GM12878 (cell line): ENCODE measurements around the gene TOMM5. TPM values are rescaled to one million over a fixed set of nuclear protein-coding genes. Genes with fewer than 3 reads are reported as not detected.

Source experiments
- ATAC-seq: fragments of 200-7000 bp; cut with Tn5 transposase; 3 replicates; pipeline ENCODE4 v1.9.1; 2020; ENCODE audit warnings: mild to moderate bottlenecking, moderate library complexity
- BruUV-seq: library from RNA; stranded (reverse); fragments of 400-500 nt; replicated peaks from 2 replicates; lab custom pipeline; 2021; lab: Mats Ljungman, UMichigan
- CTCF ChIA-PET: fragments of 300-600 bp; sonication (Branson Sonifier 250); formaldehyde crosslinking; extraction: SDS; loops from one replicate; lab custom pipeline; 2021; ENCODE audit warnings: inconsistent platforms; lab: Yijun Ruan, JAX
- POLR2A ChIA-PET: fragments of 350-600 bp; formaldehyde crosslinking; extraction: SDS; loops from one replicate; lab custom pipeline; 2021; ENCODE audit warnings: inconsistent platforms; lab: Charles Lee
- RAD21 ChIA-PET: fragments of 300-600 bp; sonication (Branson Sonifier 250); formaldehyde crosslinking; loops from one replicate; lab custom pipeline; 2023; ENCODE audit warnings: antibody characterized with exemption; ENCODE audit not compliant: unreplicated experiment; lab: Charles Lee
- SMC1A ChIA-PET: fragments of 300-600 bp; sonication (Branson Sonifier 250); formaldehyde crosslinking; loops from one replicate; lab custom pipeline; 2023; ENCODE audit not compliant: unreplicated experiment, uncharacterized antibody; lab: Charles Lee
- DNase-seq: peaks from one replicate; pipeline ENCODE4 v3.0.0-alpha.2; 2011; ENCODE audit warnings: low read depth, low spot score
- FAIRE-seq: peaks from 3 replicates; lab custom pipeline; 2011; peaks lifted over from hg19 to GRCh38; lab: Jason Lieb, UNC
- H2AFZ ChIP-seq: 2 replicates; pipeline ENCODE4 v1.6.0; 2011; ENCODE audit warnings: low read depth, low read length, control low read depth; ENCODE audit not compliant: control insufficient read depth
- H3K27ac ChIP-seq: 2 replicates; pipeline ENCODE4 v1.5.1; 2011; ENCODE audit warnings: control low read depth; ENCODE audit not compliant: control insufficient read depth, insufficient read depth
- H3K27me3 ChIP-seq, 2 experiments: replicated peaks in 1 of 2; 2 replicates each; pipeline versions ENCODE4 v1.6.0 to v1.6.1; 2011; ENCODE audit warnings: low read length in 1 of 2; ENCODE audit not compliant: control insufficient read depth in 2 of 2, insufficient read depth in 2 of 2
- H3K36me3 ChIP-seq, 2 experiments: 2 replicates each; pipeline ENCODE4 v1.5.1; 2011; ENCODE audit warnings: low read length in 1 of 2; ENCODE audit not compliant: control insufficient read depth in 2 of 2, insufficient read depth in 2 of 2
- H3K4me1 ChIP-seq: 2 replicates; pipeline ENCODE4 v1.6.1; 2011; ENCODE audit warnings: mild to moderate bottlenecking, low read length, moderate library complexity, mixed read lengths; ENCODE audit not compliant: control insufficient read depth, insufficient read depth
- H3K4me2 ChIP-seq: 2 replicates; pipeline ENCODE4 v1.6.0; 2011; ENCODE audit warnings: control low read depth; ENCODE audit not compliant: control insufficient read depth, insufficient read depth
- H3K4me3 ChIP-seq: fragments of 200-600 bp; sonication (generic); 2 replicates; pipeline ENCODE4 v1.5.1; 2016
- H3K79me2 ChIP-seq: 2 replicates; pipeline ENCODE4 v1.6.0; 2011; ENCODE audit warnings: low read length; ENCODE audit not compliant: control insufficient read depth, insufficient read depth
- H3K9ac ChIP-seq: 2 replicates; pipeline ENCODE4 v1.8.0; 2011; ENCODE audit warnings: low read length, control low read depth, mixed read lengths; ENCODE audit not compliant: control insufficient read depth, insufficient read depth
- H3K9me3 ChIP-seq: replicated peaks from 3 replicates; pipeline ENCODE4 v1.5.1; 2011; ENCODE audit warnings: mild to moderate bottlenecking, low read length; ENCODE audit not compliant: control insufficient read depth, insufficient read depth
- H4K20me1 ChIP-seq: 2 replicates; pipeline ENCODE4 v1.6.0; 2011; ENCODE audit not compliant: control insufficient read depth, insufficient read depth
- CEBPB ChIP-seq, 2 experiments: fragments of 150-350 bp in 1 of 2; IDR thresholded peaks; 2 replicates each; pipeline ENCODE4 v1.6.1; 2012 to 2014; ENCODE audit warnings: low read depth in 2 of 2, low read length in 2 of 2, borderline replicate concordance in 1 of 2, inconsistent platforms in 1 of 2
- CHD1 ChIP-seq: IDR thresholded peaks from 2 replicates; pipeline ENCODE4 v1.6.1; 2012; ENCODE audit warnings: low read depth, low read length, improper control_type of control experiment
- ESRRA ChIP-seq: IDR thresholded peaks from 2 replicates; pipeline ENCODE4 v1.6.1; 2012; ENCODE audit warnings: mild to moderate bottlenecking, low read length, improper control_type of control experiment
- MXI1 ChIP-seq: fragments of 150-350 bp; IDR thresholded peaks from 2 replicates; pipeline ENCODE4 v1.6.1; 2011; ENCODE audit warnings: low read depth, mild to moderate bottlenecking, inconsistent platforms, low read length, improper control_type of control experiment
- PKNOX1 ChIP-seq: fragments of 450-650 bp; IDR thresholded peaks from 2 replicates; pipeline ENCODE4 v1.6.1; 2016; ENCODE audit warnings: mild to moderate bottlenecking
- RAD51 ChIP-seq: fragments of 450-650 bp; IDR thresholded peaks from 2 replicates; pipeline ENCODE4 v1.6.1; 2016; ENCODE audit warnings: moderate library complexity, mild to moderate bottlenecking, inconsistent platforms
- RELA ChIP-seq: fragments of 450-650 bp; IDR thresholded peaks from 2 replicates; pipeline ENCODE4 v1.8.0; 2014; ENCODE audit warnings: borderline replicate concordance; ENCODE audit not compliant: partially characterized antibody
- SIN3A ChIP-seq: IDR thresholded peaks from 2 replicates; pipeline ENCODE4 v1.6.1; 2012; ENCODE audit warnings: low read depth, low read length, improper control_type of control experiment
- SMAD1 ChIP-seq: fragments of 450-650 bp; IDR thresholded peaks from 2 replicates; pipeline ENCODE4 v1.6.1; 2018; ENCODE audit warnings: mild to moderate bottlenecking, low read depth; ENCODE audit not compliant: partially characterized antibody
- TBL1XR1 ChIP-seq: IDR thresholded peaks from 2 replicates; pipeline ENCODE4 v1.6.1; 2012; ENCODE audit warnings: low read depth, low read length, improper control_type of control experiment
- TCF7 ChIP-seq: IDR thresholded peaks from 2 replicates; pipeline ENCODE4 v1.6.1; 2014; ENCODE audit warnings: antibody characterized with exemption, borderline replicate concordance
- ZBTB4 ChIP-seq: fragments of 450-650 bp; formaldehyde crosslinking; IDR thresholded peaks from 2 replicates; pipeline ENCODE4 v1.4.0; 2022; ENCODE audit warnings: mild to moderate bottlenecking, moderate library complexity
- ZNF207 ChIP-seq: fragments of 450-650 bp; IDR thresholded peaks from 2 replicates; pipeline ENCODE4 v1.6.1; 2014; ENCODE audit warnings: antibody characterized with exemption, mild to moderate bottlenecking, borderline replicate concordance
- ZNF274 ChIP-seq: IDR thresholded peaks from one replicate; pipeline ENCODE4 v1.8.0; 2011; ENCODE audit not compliant: insufficient read length, insufficient read depth
- WGBS: methylation state at CpG from one replicate; pipeline ENCODE4 v1.1.6; 2016; ENCODE audit warnings: low lambda C conversion rate; ENCODE audit not compliant: insufficient replicate concordance, insufficient coverage; ENCODE audit errors: missing lambda C conversion rate; 5-methylcytosine and 5-hydroxymethylcytosine counted together
- in situ Hi-C: fragments of 300-500 bp; cut with MboI; formaldehyde crosslinking; loops from 9 replicates; pipeline ENCODE4 v1.14.3; 2018; ENCODE audit warnings: mixed read lengths
- intact Hi-C: fragments of 100-400 bp; cut with micrococcal nuclease; formaldehyde crosslinking; loops from one replicate; pipeline ENCODE4 v1.14.2; 2022; ENCODE audit not compliant: unreplicated experiment
- polyA plus RNA-seq, 11 experiments: library from polyadenylated mRNA; depleted of rRNA in 4 of 11; unstranded in 6 of 11; stranded (reverse) in 5 of 11; fragments of >200 nt; fragmentation: Nextera tagmentation in 4 of 11; fragmentation: Illumina TruSeq in 1 of 11; extraction: Ambion mirVana in 4 of 11; extraction: Trizol in 1 of 11; gene quantifications; 1 replicate in 1 of 11; 2 replicates in 10 of 11; pipeline versions ENCODE4 v1.2.1 to v1.2.3, GENCODE V29; 2011 to 2016; ENCODE audit warnings: inconsistent platforms in 2 of 11, missing spikeins in 2 of 11, low read depth in 1 of 11
- total RNA-seq, 4 experiments: library from RNA; depleted of rRNA in 3 of 4; stranded (reverse); fragments of >200 nt in 3 of 4; fragmentation: Illumina TruSeq in 1 of 4; extraction: Trizol in 1 of 4; gene quantifications; 2 replicates each; pipeline versions ENCODE4 v1.2.1 to v1.2.3, GENCODE V29; 2013 to 2021

TOMM5 gene
- total and polyA plus RNA-seq, 10 of the 15 experiments (the other 5 are each of a cell fraction or from before 2014, with no cell fraction given) = 152 to 1,143 (median 351) TPM

- in situ Hi-C loops = no loop called here
- WGBS = 30% methylated on average over 5 of the region's 5 CpGs
- Histone ChIP-seq H3K9ac (no peak overlapping the region), H3K79me2 (no peaks in the 10 kb centered on the region)
- BruUV-seq = no TSS peak
- TF ChIP-seq ZNF207 = no peak
- no peak for TF ChIP-seq TCF7
- no peak for TF ChIP-seq CEBPB (IDR thresholded peaks at IDR 0.05; ENCODE audit: borderline replicate concordance in 1 of 2, low read depth in 2 of 2, low read length in 2 of 2)
- no peak for TF ChIP-seq TBL1XR1
- no peak for TF ChIP-seq PKNOX1
- TF ChIP-seq CHD1 = no peak
- TF ChIP-seq MXI1 = no peak
- no peak for TF ChIP-seq ESRRA
- no peak for TF ChIP-seq ZNF274
- no peak for TF ChIP-seq RELA
- TF ChIP-seq SMAD1 = no peak
- TF ChIP-seq SIN3A = no peak
- no peak for TF ChIP-seq RAD51
- TF ChIP-seq ZBTB4 (CRISPR knock-in tag) = no peak
- TF ChIP-seq, all 136 proteins: peak for 0
- RAD21 ChIA-PET = interaction anchor here (0.6 kb wide), 1 partner anchor 350 kb away, joined by 4 read pairs; no protein-coding TSS in a partner anchor
- H3K36me3 ChIP-seq = no peaks in the 10 kb centered on the region
- intact Hi-C loops = no loop called here
- CTCF ChIA-PET = interaction anchor here (0.6 to 2.1 kb wide), 3 partner anchors 17 to 832 kb away, joined by 3 to 6 read pairs (median 3); no protein-coding TSS in a partner anchor
- DNase-seq (no peak), FAIRE-seq (no peak), ATAC-seq (no peak)
- H4K20me1 ChIP-seq = no peaks in the 10 kb centered on the region
- POLR2A ChIA-PET = no interaction called here
- no peak overlapping the region for H3K4me2 ChIP-seq
- H3K27me3 ChIP-seq = no peaks in the 10 kb centered on the region; a peak in 2 of 4 replicates
- H3K4me1 ChIP-seq = no peaks in the 10 kb centered on the region
- H3K9me3 ChIP-seq = no peaks in the 10 kb centered on the region
- SMC1A ChIA-PET = interaction anchor here (0.8 kb wide), 1 partner anchor 31 kb away, joined by 3 read pairs; no protein-coding TSS in a partner anchor
- H3K4me3 ChIP-seq = no peak overlapping the region
- H3K27ac ChIP-seq = no peak overlapping the region
- no peak overlapping the region for H2AFZ ChIP-seq
Measured at GRCh38 chr9:37625036-37625757, 32.8 kb upstream of the TOMM5 start.
